Measurements from ENCODE around the gene NFYB.
"Not testable (repeated sequence)": the region's sequence is repeated elsewhere in the genome, so short reads cannot be mapped to it uniquely, and the experiment has no call there.

The NFYB gene

GRCh38 chr12:104137902-104138796 lies at the start of gene NFYB:
Gene NFYB, minus strand, starts transcription at chr12:104138210. Its CDS starts 2,757 bp downstream, at chr12:104135453.
- Mint-ChIP-seq H3K9me3 (ENCODE audit: low read depth) (no peaks in the 10 kb centered on the region), H3K27ac (peak within 1 kb of the TSS; percentile 94), H3K36me3 (no peaks in the 10 kb centered on the region), H3K27me3 (no peaks in the 10 kb centered on the region), H3K4me3 (peak within 1 kb of the TSS; percentile 94), H3K4me1 (ENCODE audit: low read depth) (peaks cover 21% of the 10 kb centered on the region)

- Mint-ChIP-seq H3K27me3 (no peaks in the 10 kb centered on the region), H3K4me3 (no peak overlapping the region), H3K27ac (no peak overlapping the region), H3K4me1 (ENCODE audit: low read depth) (no peaks in the 10 kb centered on the region), H3K9me3 (ENCODE audit: low read depth) (no peaks in the 10 kb centered on the region), H3K36me3 (no peaks in the 10 kb centered on the region)
Measured at GRCh38 chr12:104187446-104188155, 49.6 kb upstream of the NFYB start.

GRCh38 chr12:104183443-104183842 lies 45.4 kb upstream of the NFYB start:
- no peaks in the 10 kb centered on the region for H3K4me1 Mint-ChIP-seq (ENCODE audit: low read depth)
- H3K27ac Mint-ChIP-seq, result no peak overlapping the region
- H3K9me3 Mint-ChIP-seq (ENCODE audit: low read depth), result no peaks in the 10 kb centered on the region
- H3K4me3 Mint-ChIP-seq, result no peak overlapping the region
- no peaks in the 10 kb centered on the region for H3K27me3 Mint-ChIP-seq
- H3K36me3 Mint-ChIP-seq, result no peaks in the 10 kb centered on the region

- Mint-ChIP-seq H3K27me3 (peaks cover under 1% of the 10 kb centered on the region), H3K27ac (no peak overlapping the region), H3K4me1 (ENCODE audit: low read depth) (no peaks in the 10 kb centered on the region)
Measured at GRCh38 chr12:104182621-104183378, 44.8 kb upstream of the NFYB start.

GRCh38 chr12:104182144-104182543 lies 44.1 kb upstream of the NFYB start:
- H3K4me1 Mint-ChIP-seq (ENCODE audit: low read depth), result no peaks in the 10 kb centered on the region
- no peaks in the 10 kb centered on the region for H3K36me3 Mint-ChIP-seq
- H3K9me3 Mint-ChIP-seq (ENCODE audit: low read depth), result no peaks in the 10 kb centered on the region
- peaks cover 2% of the 10 kb centered on the region for H3K27me3 Mint-ChIP-seq
- no peak overlapping the region for H3K27ac Mint-ChIP-seq
- no peak overlapping the region for H3K4me3 Mint-ChIP-seq

More at GRCh38 chr12:104182621-104183378, 44.8 kb upstream of the NFYB start:
- Mint-ChIP-seq H3K4me3 (no peak overlapping the region), H3K9me3 (ENCODE audit: low read depth) (no peaks in the 10 kb centered on the region), H3K36me3 (no peaks in the 10 kb centered on the region)

GRCh38 chr12:104181313-104181712 lies 43.3 kb upstream of the NFYB start:
- Mint-ChIP-seq H3K4me3 (no peak overlapping the region), H3K27ac (no peak overlapping the region), H3K36me3 (no peaks in the 10 kb centered on the region)

GRCh38 chr12:104180374-104180773 lies 42.4 kb upstream of the NFYB start:
- no peak overlapping the region for H3K27ac Mint-ChIP-seq
- no peaks in the 10 kb centered on the region for H3K4me1 Mint-ChIP-seq (ENCODE audit: low read depth)
- peaks cover 2% of the 10 kb centered on the region for H3K27me3 Mint-ChIP-seq
- H3K9me3 Mint-ChIP-seq (ENCODE audit: low read depth), result no peaks in the 10 kb centered on the region
- H3K36me3 Mint-ChIP-seq, result no peaks in the 10 kb centered on the region
- H3K4me3 Mint-ChIP-seq, result no peak overlapping the region

More at GRCh38 chr12:104181313-104181712, 43.3 kb upstream of the NFYB start:
- H3K4me1 Mint-ChIP-seq (ENCODE audit: low read depth), result no peaks in the 10 kb centered on the region
- H3K9me3 Mint-ChIP-seq (ENCODE audit: low read depth), result no peaks in the 10 kb centered on the region
- H3K27me3 Mint-ChIP-seq, result peaks cover 2% of the 10 kb centered on the region

- no peak overlapping the region for H3K4me3 Mint-ChIP-seq
Measured at GRCh38 chr12:104177663-104178501, 39.9 kb upstream of the NFYB start.

GRCh38 chr12:104177336-104177662 lies 39.3 kb upstream of the NFYB start:
- H3K36me3 Mint-ChIP-seq, result no peaks in the 10 kb centered on the region
- no peak overlapping the region for H3K27ac Mint-ChIP-seq
- no peaks in the 10 kb centered on the region for H3K9me3 Mint-ChIP-seq (ENCODE audit: low read depth)
- H3K4me1 Mint-ChIP-seq (ENCODE audit: low read depth), result no peaks in the 10 kb centered on the region
- no peak overlapping the region for H3K4me3 Mint-ChIP-seq
- H3K27me3 Mint-ChIP-seq, result peaks cover 2% of the 10 kb centered on the region

More at GRCh38 chr12:104177663-104178501, 39.9 kb upstream of the NFYB start:
- Mint-ChIP-seq H3K36me3 (no peaks in the 10 kb centered on the region), H3K27me3 (peaks cover 2% of the 10 kb centered on the region), H3K9me3 (ENCODE audit: low read depth) (no peaks in the 10 kb centered on the region), H3K27ac (no peak overlapping the region), H3K4me1 (ENCODE audit: low read depth) (no peaks in the 10 kb centered on the region)

GRCh38 chr12:104175726-104176247 lies 37.8 kb upstream of the NFYB start:
- no peak overlapping the region for H3K27ac Mint-ChIP-seq
- H3K27me3 Mint-ChIP-seq, result peaks cover 2% of the 10 kb centered on the region
- no peaks in the 10 kb centered on the region for H3K4me1 Mint-ChIP-seq (ENCODE audit: low read depth)
- H3K36me3 Mint-ChIP-seq, result no peaks in the 10 kb centered on the region
- no peaks in the 10 kb centered on the region for H3K9me3 Mint-ChIP-seq (ENCODE audit: low read depth)
- H3K4me3 Mint-ChIP-seq, result no peak overlapping the region

GRCh38 chr12:104173804-104174203 lies 35.8 kb upstream of the NFYB start:
- H3K27ac Mint-ChIP-seq; H3K4me1 Mint-ChIP-seq (ENCODE audit: low read depth); H3K4me3 Mint-ChIP-seq; H3K9me3 Mint-ChIP-seq (ENCODE audit: low read depth); H3K36me3 Mint-ChIP-seq; H3K27me3 Mint-ChIP-seq: not testable (repeated sequence)

- H3K9me3 Mint-ChIP-seq (ENCODE audit: low read depth), result no peaks in the 10 kb centered on the region
- no peak overlapping the region for H3K27ac Mint-ChIP-seq
- H3K27me3 Mint-ChIP-seq, result no peaks in the 10 kb centered on the region
- no peaks in the 10 kb centered on the region for H3K4me1 Mint-ChIP-seq (ENCODE audit: low read depth)
- no peak overlapping the region for H3K4me3 Mint-ChIP-seq
- H3K36me3 Mint-ChIP-seq, result no peaks in the 10 kb centered on the region
Measured at GRCh38 chr12:104172570-104172947, 34.5 kb upstream of the NFYB start.

- Mint-ChIP-seq H3K9me3 (ENCODE audit: low read depth) (no peaks in the 10 kb centered on the region), H3K36me3 (no peaks in the 10 kb centered on the region)
Measured at GRCh38 chr12:104171785-104172569, 34.0 kb upstream of the NFYB start.

More at GRCh38 chr12:104171785-104172569, 34.0 kb upstream of the NFYB start:
- Mint-ChIP-seq H3K27ac (no peak overlapping the region), H3K27me3 (no peaks in the 10 kb centered on the region), H3K4me3 (no peak overlapping the region), H3K4me1 (ENCODE audit: low read depth) (no peaks in the 10 kb centered on the region)

Measured in activated naive CD8-positive, alpha-beta T cell (primary cell).